K562 (cell line): ENCODE results near the gene SPDEF. TPM values are rescaled to one million over a fixed set of nuclear protein-coding genes. Genes with fewer than 3 reads are reported as not detected.
A peak's percentile ranks its signal among the peaks of the same experiment; 100 is the strongest.

Source experiments
- ATF1 ChIP-seq, 2 experiments: fragments of 450-650 bp in 1 of 2; IDR thresholded peaks; 2 replicates each; pipeline ENCODE4 v1.6.1; 2016; ENCODE audit warnings: missing compliant biosample characterization in 1 of 2, missing genetic modification characterization in 1 of 2
- BDP1 ChIP-seq: IDR thresholded peaks from 3 replicates; pipeline ENCODE4 v1.6.1; 2011; ENCODE audit not compliant: insufficient read length, insufficient read depth
- BMI1 ChIP-seq: fragments of 150-350 bp; IDR thresholded peaks from 2 replicates; pipeline ENCODE4 v1.6.1; 2014; ENCODE audit warnings: low read length
- CBX3 ChIP-seq, 2 experiments: IDR thresholded peaks; 1 replicate in 1 of 2; 2 replicates in 1 of 2; pipeline ENCODE4 v1.6.1; 2012; ENCODE audit warnings: inconsistent platforms in 2 of 2, low read length in 2 of 2, borderline replicate concordance in 1 of 2, control low read depth in 1 of 2
- CREB3 ChIP-seq: fragments of 450-650 bp; conservative IDR thresholded peaks from 2 replicates; pipeline ENCODE4 v1.6.1; 2016; ENCODE audit warnings: missing genetic modification characterization, low read depth, mild to moderate bottlenecking, missing compliant biosample characterization, moderate library complexity
- DACH1 ChIP-seq: fragments of 450-650 bp; IDR thresholded peaks from 2 replicates; pipeline ENCODE4 v1.6.1; 2018; ENCODE audit not compliant: partially characterized antibody
- FUS ChIP-seq: fragments of 200-400 bp; formaldehyde crosslinking; optimal IDR thresholded peaks from 2 replicates; pipeline ENCODE3; 2017; ENCODE audit warnings: low read depth, low read length
- GTF2E2 ChIP-seq: fragments of 200-800 bp; sonication (Bioruptor generic); IDR thresholded peaks from 2 replicates; pipeline ENCODE4 v1.6.1; 2016; ENCODE audit warnings: missing genetic modification characterization, missing compliant biosample characterization
- HDAC1 ChIP-seq, 2 experiments: fragments of 450-650 bp; IDR thresholded peaks; 2 replicates each; pipeline ENCODE4 v1.6.1; 2016 to 2017; ENCODE audit warnings: inconsistent platforms in 1 of 2, mild to moderate bottlenecking in 1 of 2, moderate library complexity in 1 of 2
- NFYB ChIP-seq: IDR thresholded peaks from 2 replicates; pipeline ENCODE4 v1.6.1; 2011; ENCODE audit warnings: mild to moderate bottlenecking, moderate library complexity; ENCODE audit not compliant: insufficient read length; ENCODE audit errors: extremely low read depth
- NR2F6 ChIP-seq: fragments of 450-650 bp; formaldehyde crosslinking; IDR thresholded peaks from 2 replicates; pipeline ENCODE4 v1.4.0; 2020; ENCODE audit warnings: mild to moderate bottlenecking
- PHF20 ChIP-seq: fragments of 450-650 bp; IDR thresholded peaks from 2 replicates; pipeline ENCODE4 v1.6.1; 2018; ENCODE audit not compliant: partially characterized antibody
- PYGO2 ChIP-seq: fragments of 450-650 bp; IDR thresholded peaks from 2 replicates; pipeline ENCODE4 v1.6.1; 2016; ENCODE audit warnings: mild to moderate bottlenecking, missing genetic modification characterization, moderate library complexity, missing compliant biosample characterization
- RBM22 ChIP-seq: fragments of 200-400 bp; formaldehyde crosslinking; IDR thresholded peaks from 2 replicates; pipeline ENCODE4 v1.6.1; 2018; ENCODE audit warnings: low read length, low read depth; ENCODE audit not compliant: poor library complexity, severe bottlenecking
- RBM25 ChIP-seq: fragments of 200-400 bp; formaldehyde crosslinking; IDR thresholded peaks from 2 replicates; pipeline ENCODE4 v1.6.1; 2018; ENCODE audit warnings: low read length, low read depth, moderate library complexity; ENCODE audit not compliant: severe bottlenecking
- RFX7 ChIP-seq: fragments of 250-450 bp; sonication (Bioruptor Pico); IDR thresholded peaks from 2 replicates; pipeline ENCODE4 v1.5.1; 2021; ENCODE audit warnings: mild to moderate bottlenecking
- SMARCA5 ChIP-seq: fragments of 450-650 bp; IDR thresholded peaks from 2 replicates; pipeline ENCODE4 v1.6.1; 2016
- TRIM24 ChIP-seq, 2 experiments: fragments of 450-650 bp; IDR thresholded peaks; 2 replicates each; pipeline ENCODE4 v1.6.1; 2016
- YY1 ChIP-seq, 3 experiments: IDR thresholded peaks; 2 replicates each; pipeline ENCODE4 v1.6.1; 2011; ENCODE audit warnings: low read length in 2 of 3, mild to moderate bottlenecking in 2 of 3, moderate library complexity in 2 of 3, borderline replicate concordance in 1 of 3, control low read depth in 1 of 3, low read depth in 1 of 3; ENCODE audit not compliant: insufficient read depth in 3 of 3, insufficient replicate concordance in 2 of 3, control insufficient read depth in 1 of 3, insufficient read length in 1 of 3; ENCODE audit errors: extremely low read depth in 1 of 3
- ZNF121 ChIP-seq: sonication (generic); formaldehyde crosslinking; conservative IDR thresholded peaks from 2 replicates; pipeline ENCODE4 v1.8.0; 2022; ENCODE audit warnings: missing genetic modification reagents
- ZNF146 ChIP-seq: IDR thresholded peaks from one replicate; pipeline ENCODE4 v1.6.1; 2018; ENCODE audit warnings: missing compliant biosample characterization; ENCODE audit not compliant: unreplicated experiment
- ZNF511 ChIP-seq: sonication (generic); formaldehyde crosslinking; IDR thresholded peaks from 2 replicates; pipeline ENCODE4 v1.8.0; 2022; ENCODE audit warnings: mild to moderate bottlenecking, missing genetic modification reagents
- ZNF512 ChIP-seq: IDR thresholded peaks from 2 replicates; pipeline ENCODE4 v1.6.1; 2016; ENCODE audit warnings: missing genetic modification characterization, missing compliant biosample characterization
- ZNF764 ChIP-seq: fragments of 250-450 bp; sonication (Bioruptor Pico); IDR thresholded peaks from 2 replicates; pipeline ENCODE4 v1.4.0; 2020; ENCODE audit warnings: low read depth, mild to moderate bottlenecking, moderate library complexity
- ZNF778 ChIP-seq: fragments of 450-650 bp; formaldehyde crosslinking; IDR thresholded peaks from 2 replicates; pipeline ENCODE4 v1.4.0; 2020; ENCODE audit warnings: mild to moderate bottlenecking, moderate library complexity
- polyA plus RNA-seq, 8 experiments: library from polyadenylated mRNA; depleted of rRNA in 4 of 8; stranded (reverse) in 5 of 8; unstranded in 3 of 8; fragments of >200 nt; fragmentation: Nextera tagmentation in 2 of 8; fragmentation: Illumina TruSeq in 1 of 8; extraction: Ambion mirVana in 2 of 8; extraction: Trizol in 1 of 8; gene quantifications; 2 replicates each; pipeline versions ENCODE4 v1.2.1 to v1.2.3, GENCODE V29; 2011 to 2014; ENCODE audit warnings: inconsistent platforms in 1 of 8, missing spikeins in 1 of 8
- total RNA-seq, 7 experiments: library from RNA; depleted of rRNA in 6 of 7; stranded (reverse); fragments of >200 nt in 6 of 7; fragmentation: Illumina TruSeq in 2 of 7; extraction: Trizol in 2 of 7; gene quantifications; 2 replicates each; pipeline versions ENCODE4 v1.2.1 to v1.2.3, GENCODE V29; 2011 to 2021; ENCODE audit warnings: low replicate concordance in 1 of 7

Gene SPDEF
- total and polyA plus RNA-seq, 9 of the 15 experiments (the other 6 are each of a cell fraction or from before 2014, with no cell fraction given), result 0.04 to 0.12 (median 0.11) TPM; not detected in 5

- no peak for TF ChIP-seq YY1 (IDR thresholded peaks at IDR 0.05; ENCODE audit: borderline replicate concordance in 1 of 3, control insufficient read depth in 1 of 3, extremely low read depth in 1 of 3, insufficient read depth in 3 of 3, insufficient read length in 1 of 3, insufficient replicate concordance in 2 of 3, low read depth in 1 of 3, low read length in 2 of 3)
- peak; percentile 23; the same call in 1 of the 2 replicates for TF ChIP-seq ZNF511 (CRISPR knock-in tag)
- no peak for TF ChIP-seq GTF2E2 (tag)
- no peak for TF ChIP-seq ZNF764 (CRISPR knock-in tag)
- TF ChIP-seq ZNF778 (CRISPR knock-in tag), result no peak
- TF ChIP-seq PYGO2 (tag), result no peak
- TF ChIP-seq BMI1, result no peak
- TF ChIP-seq ZNF512 (tag), result no peak
- no peak for TF ChIP-seq FUS
- no peak for TF ChIP-seq RBM22
- TF ChIP-seq TRIM24 (IDR thresholded peaks at IDR 0.05), result no peak
- TF ChIP-seq NR2F6 (CRISPR knock-in tag), result no peak
- TF ChIP-seq BDP1, result no peak
- peak; percentile 33; the same call in 1 of the 2 replicates for TF ChIP-seq ZNF121 (CRISPR knock-in tag)
- no peak for TF ChIP-seq ATF1 (CRISPR knock-in tag; IDR thresholded peaks at IDR 0.05)
- no peak for TF ChIP-seq ATF1 (tag; IDR thresholded peaks at IDR 0.05)
- no peak for TF ChIP-seq ZNF146 (CRISPR knock-in tag)
- peak; percentile 97 for TF ChIP-seq RBM25
- peak; percentile 95 for TF ChIP-seq SMARCA5
- TF ChIP-seq RFX7 (CRISPR knock-in tag), result no peak
- TF ChIP-seq CREB3, result no peak
- no peak for TF ChIP-seq NFYB
- peak in 1 of 2 experiments; percentile 19; a peak in 1 of 4 replicates for TF ChIP-seq HDAC1 (IDR thresholded peaks at IDR 0.05)
- TF ChIP-seq DACH1, result peak; percentile 39
- TF ChIP-seq CBX3 (IDR thresholded peaks at IDR 0.05; ENCODE audit: borderline replicate concordance in 1 of 2, low read length in 2 of 2), result peak in 1 of 2 experiments; percentile 59; a peak in 1 of 3 replicates
- TF ChIP-seq PHF20, result peak; percentile 40
These were observed 16.5 kb upstream of the SPDEF start (continued) for GRCh38 chr6:34572585-34572984.
